H1 (cell line): ENCODE data around the gene WASHC3.

Experiments used
- BACH1 ChIP-seq: IDR thresholded peaks from 2 replicates; pipeline ENCODE4 v1.6.1; 2012; ENCODE audit warnings: low read length, improper control_type of control experiment
- CTCF ChIP-seq, 3 experiments: IDR thresholded peaks; 1 replicate in 2 of 3; 2 replicates in 1 of 3; pipeline versions ENCODE4 v1.5.1 to v1.6.1; 2011; ENCODE audit warnings: low read length in 3 of 3, mild to moderate bottlenecking in 3 of 3, inconsistent platforms in 2 of 3, low read depth in 1 of 3, moderate library complexity in 1 of 3; ENCODE audit not compliant: insufficient read depth in 1 of 3; ENCODE audit errors: control extremely low read depth in 1 of 3
- EGR1 ChIP-seq: IDR thresholded peaks from 2 replicates; pipeline ENCODE4 v1.6.1; 2011; ENCODE audit warnings: low read depth, low read length, borderline replicate concordance
- EP300 ChIP-seq, 2 experiments: IDR thresholded peaks; 1 replicate in 1 of 2; 2 replicates in 1 of 2; pipeline ENCODE4 v1.6.1; 2011 to 2012; ENCODE audit warnings: low read depth in 2 of 2, low read length in 2 of 2, mild to moderate bottlenecking in 2 of 2, borderline replicate concordance in 1 of 2, inconsistent platforms in 1 of 2, moderate library complexity in 1 of 2
- EZH2 ChIP-seq: fragments of 200-600 bp; sonication (generic); IDR thresholded peaks from 2 replicates; pipeline ENCODE4 v1.7.1; 2012; ENCODE audit warnings: low read depth, mild to moderate bottlenecking, moderate library complexity, low read length, inconsistent platforms; ENCODE audit not compliant: severe bottlenecking
- POLR2A ChIP-seq, 2 experiments: IDR thresholded peaks; 1 replicate in 1 of 2; 2 replicates in 1 of 2; pipeline ENCODE4 v1.6.1; 2011; ENCODE audit warnings: low read depth in 2 of 2, low read length in 2 of 2, mild to moderate bottlenecking in 2 of 2; ENCODE audit errors: control extremely low read depth in 1 of 2
- POLR2AphosphoS5 ChIP-seq: IDR thresholded peaks from 2 replicates; pipeline ENCODE4 v1.6.1; 2011; ENCODE audit warnings: low read depth, low read length
- SIN3A ChIP-seq, 2 experiments: IDR thresholded peaks in 1 of 2; conservative IDR thresholded peaks in 1 of 2; 2 replicates each; pipeline ENCODE4 v1.6.1; 2011 to 2012; ENCODE audit warnings: low read length in 2 of 2, improper control_type of control experiment in 1 of 2, low read depth in 1 of 2, mild to moderate bottlenecking in 1 of 2
- TEAD4 ChIP-seq: IDR thresholded peaks from 2 replicates; pipeline ENCODE4 v1.6.1; 2012; ENCODE audit warnings: low read depth, low read length, inconsistent platforms, mixed read lengths
- ZNF274 ChIP-seq: IDR thresholded peaks from 2 replicates; pipeline ENCODE4 v1.7.0; 2012; ENCODE audit warnings: low read length, borderline replicate concordance; ENCODE audit errors: extremely low read depth
- TF ChIP-seq, protein P1 (sequence below): IDR thresholded peaks from 2 replicates; pipeline ENCODE4 v1.6.1; 2012; ENCODE audit warnings: inconsistent platforms

DNA sequence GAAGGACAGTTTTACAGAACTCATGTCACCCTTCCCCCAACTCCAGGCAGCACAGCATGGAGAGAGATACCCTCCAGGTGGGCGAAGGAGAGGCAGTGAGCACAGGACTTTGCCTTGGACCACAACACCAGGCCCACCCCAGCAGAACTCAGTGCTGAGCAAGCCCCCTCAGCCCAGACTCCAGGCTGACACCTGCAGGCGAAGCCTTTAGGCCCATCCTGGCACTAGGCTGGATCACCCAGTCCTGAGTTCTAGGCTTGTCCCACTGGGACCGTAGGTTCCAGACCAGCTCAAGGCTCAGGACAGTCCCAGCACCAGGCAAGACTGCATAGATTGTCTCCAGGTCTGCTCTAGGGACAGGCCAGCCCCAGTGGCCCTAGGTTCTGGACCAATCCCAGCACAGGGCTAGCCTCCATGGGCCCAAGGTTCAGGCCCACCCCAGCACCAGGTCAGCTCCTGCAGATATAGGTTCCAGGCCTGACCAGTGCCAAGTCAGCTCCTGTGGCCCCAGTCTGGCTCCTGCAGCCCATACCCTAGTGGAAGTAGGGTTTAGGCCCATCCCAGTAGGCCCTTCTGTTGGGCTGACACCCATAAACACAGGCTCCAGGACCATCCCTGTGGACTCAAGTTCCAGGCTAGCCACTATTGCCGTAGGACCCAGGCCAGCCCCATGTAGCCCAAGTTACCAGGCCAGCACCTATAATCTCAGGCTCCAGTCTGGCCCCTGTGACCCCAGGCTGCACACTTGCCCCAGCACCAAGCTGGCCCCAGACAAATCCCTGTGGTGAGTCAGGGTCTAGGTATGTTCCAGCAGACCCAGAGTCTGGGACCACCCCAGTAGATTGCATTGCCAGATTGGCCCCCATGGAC is 9.4 kb downstream of the WASHC3 start:
- TF ChIP-seq POLR2AphosphoS5 (no peak), EGR1 (no peak), EZH2 (no peak), TEAD4 (no peak), CTCF (IDR thresholded peaks at IDR 0.05; ENCODE audit: control extremely low read depth in 1 of 3, insufficient read depth in 1 of 3, low read depth in 1 of 3, low read length in 3 of 3) (peak; percentile 18 to 32 (median 23)), POLR2A (IDR thresholded peaks at IDR 0.05; ENCODE audit: control extremely low read depth in 1 of 2, low read depth in 2 of 2, low read length in 2 of 2) (no peak), BACH1 (no peak), ZNF274 (no peak), EP300 (IDR thresholded peaks at IDR 0.05; ENCODE audit: borderline replicate concordance in 1 of 2, low read depth in 2 of 2, low read length in 2 of 2) (no peak), SIN3A (conservative IDR thresholded peaks at IDR 0.05 in 1 of 2, IDR thresholded peaks at IDR 0.05 in 1 of 2; ENCODE audit: low read depth in 1 of 2, low read length in 2 of 2) (no peak)
- TF ChIP-seq, protein P1, sequence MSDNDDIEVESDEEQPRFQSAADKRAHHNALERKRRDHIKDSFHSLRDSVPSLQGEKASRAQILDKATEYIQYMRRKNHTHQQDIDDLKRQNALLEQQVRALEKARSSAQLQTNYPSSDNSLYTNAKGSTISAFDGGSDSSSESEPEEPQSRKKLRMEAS, result no peak
